Kidney (tissue), 14 donors: Measurements from ENCODE around the gene NPW. TPM values are rescaled to one million over a fixed set of nuclear protein-coding genes. Genes with fewer than 3 reads are reported as not detected.
A peak's percentile ranks its signal among the peaks of the same experiment; 100 is the strongest.

ENCODE experiments used
- DNase-seq, 5 donors: peaks; one replicate each; pipeline ENCODE4 v3.0.0-alpha.2; 2013 to 2020
- FAIRE-seq: peaks from 2 replicates; lab custom pipeline; 2012; peaks lifted over from hg19 to GRCh38; lab: Jason Lieb, UNC
- H3K27ac ChIP-seq, 2 donors: one replicate each; pipeline ENCODE4 v1.7.0; 2013; ENCODE audit warnings: low read depth in 2 of 2, low read length in 2 of 2, inconsistent platforms in 1 of 2
- H3K27me3 ChIP-seq: one replicate; pipeline ENCODE4 v1.7.1; 2013; ENCODE audit warnings: low read length, inconsistent platforms; ENCODE audit not compliant: control insufficient read depth, insufficient read depth
- H3K36me3 ChIP-seq, 3 donors: one replicate each; pipeline versions ENCODE4 v1.7.0 to v1.7.1; 2013; ENCODE audit warnings: low read length in 3 of 3, control low read depth in 1 of 3, inconsistent platforms in 1 of 3; ENCODE audit not compliant: insufficient read depth in 3 of 3, control insufficient read depth in 2 of 3
- H3K4me1 ChIP-seq, 3 donors: one replicate each; pipeline versions ENCODE4 v1.7.0 to v1.7.1; 2013; ENCODE audit warnings: low read length in 3 of 3, inconsistent platforms in 1 of 3, low read depth in 1 of 3; ENCODE audit not compliant: control insufficient read depth in 2 of 3, insufficient read depth in 2 of 3
- H3K4me3 ChIP-seq, 3 donors: one replicate each; pipeline versions ENCODE4 v1.7.0 to v1.8.1; 2013; ENCODE audit warnings: low read length in 3 of 3, control low read depth in 1 of 3, inconsistent platforms in 1 of 3
- H3K9ac ChIP-seq, 3 donors: one replicate each; pipeline versions ENCODE4 v1.7.0 to v1.7.1; 2013; ENCODE audit warnings: low read length in 3 of 3, control low read depth in 1 of 3, inconsistent platforms in 1 of 3
- H3K9me3 ChIP-seq, 3 donors: one replicate each; pipeline versions ENCODE4 v1.7.0 to v1.7.1; 2013; ENCODE audit warnings: low read length in 3 of 3, control low read depth in 1 of 3, inconsistent platforms in 1 of 3; ENCODE audit not compliant: control insufficient read depth in 2 of 3, insufficient read depth in 1 of 3
- intact Hi-C: fragments of 100-400 bp; cut with DNase I; formaldehyde crosslinking; loops from one replicate; pipeline ENCODE4 v1.11.1; 2022
- polyA plus RNA-seq: library from polyadenylated mRNA; stranded (reverse); fragments of 350-450 nt; fragmentation: Illumina TruSeq; extraction: RNeasy Lipid Tissue Mini Kit (QIAGEN cat#74804); gene quantifications from one replicate; pipeline ENCODE4 v1.2.3, GENCODE V29; 2014; ENCODE audit warnings: low read depth, low replicate concordance; ENCODE audit not compliant: insufficient read depth
- total RNA-seq: library from RNA; stranded (reverse); fragmentation: NEBNext Ultra II Directional; extraction: Animal tissue kit (Norgen Biotek cat#: 25700); gene quantifications from one replicate; pipeline ENCODE4 v1.2.1, GENCODE V29; 2021
- TF ChIP-seq, protein P1 (sequence below): IDR thresholded peaks from 3 replicates; pipeline ENCODE4 v1.5.1; 2012; ENCODE audit warnings: mild to moderate bottlenecking, moderate library complexity, borderline replicate concordance; ENCODE audit not compliant: insufficient read depth; ENCODE audit errors: extremely low read depth
- donor health status: control.
- donor health status: control.
- donor health status: control.
- donor health status: control.
- donor health status: control.
- donor health status: DM: yes; HTN: yes; CAD: no.
- donor health status: Normal renal cell carcinoma (clear cell type).

NPW gene
- total and polyA plus RNA-seq, 2 donors from 2014 or later: not detected

GRCh38 chr16:2037647-2038381, 18.2 kb downstream of the NPW start:
- intact Hi-C loops: no loop called here
- Histone ChIP-seq H3K27ac (peak overlapping the region; percentile 43 to 63), H3K27me3 (no peaks in the 10 kb centered on the region), H3K4me1 (peaks cover 0 to 48% (median 0%) of the 10 kb centered on the region in 3 donors), H3K9me3 (no peaks in the 10 kb centered on the region), H3K36me3 (peaks cover 0 to 4% (median 0%) of the 10 kb centered on the region in 3 donors), H3K9ac (no peak overlapping the region), H3K4me3 (no peak overlapping the region)
- TF ChIP-seq, protein P1, sequence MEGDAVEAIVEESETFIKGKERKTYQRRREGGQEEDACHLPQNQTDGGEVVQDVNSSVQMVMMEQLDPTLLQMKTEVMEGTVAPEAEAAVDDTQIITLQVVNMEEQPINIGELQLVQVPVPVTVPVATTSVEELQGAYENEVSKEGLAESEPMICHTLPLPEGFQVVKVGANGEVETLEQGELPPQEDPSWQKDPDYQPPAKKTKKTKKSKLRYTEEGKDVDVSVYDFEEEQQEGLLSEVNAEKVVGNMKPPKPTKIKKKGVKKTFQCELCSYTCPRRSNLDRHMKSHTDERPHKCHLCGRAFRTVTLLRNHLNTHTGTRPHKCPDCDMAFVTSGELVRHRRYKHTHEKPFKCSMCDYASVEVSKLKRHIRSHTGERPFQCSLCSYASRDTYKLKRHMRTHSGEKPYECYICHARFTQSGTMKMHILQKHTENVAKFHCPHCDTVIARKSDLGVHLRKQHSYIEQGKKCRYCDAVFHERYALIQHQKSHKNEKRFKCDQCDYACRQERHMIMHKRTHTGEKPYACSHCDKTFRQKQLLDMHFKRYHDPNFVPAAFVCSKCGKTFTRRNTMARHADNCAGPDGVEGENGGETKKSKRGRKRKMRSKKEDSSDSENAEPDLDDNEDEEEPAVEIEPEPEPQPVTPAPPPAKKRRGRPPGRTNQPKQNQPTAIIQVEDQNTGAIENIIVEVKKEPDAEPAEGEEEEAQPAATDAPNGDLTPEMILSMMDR: no peak
- no peak for FAIRE-seq
- DNase-seq: peak in 2 of 5 donors; percentile 54 to 77

- H3K36me3 ChIP-seq: peaks cover 0 to 4% (median 0%) of the 10 kb centered on the region in 3 donors
- no peak overlapping the region for H3K9ac ChIP-seq
- TF ChIP-seq, protein P1: no peak
- intact Hi-C loops: no loop called here
- peak overlapping the region; percentile 43 to 53 for H3K27ac ChIP-seq
- peak in 4 of 5 donors; percentile 65 to 93 (median 80) for DNase-seq
- no peak overlapping the region for H3K4me3 ChIP-seq
- no peaks in the 10 kb centered on the region for H3K27me3 ChIP-seq
- peaks cover 0 to 54% (median 0%) of the 10 kb centered on the region in 3 donors for H3K4me1 ChIP-seq
- FAIRE-seq: no peak
- no peaks in the 10 kb centered on the region for H3K9me3 ChIP-seq
Observed at GRCh38 chr16:2038382-2039231, 19.0 kb downstream of the NPW start.

GRCh38 chr16:2039274-2040031, 19.9 kb downstream of the NPW start:
- Histone ChIP-seq H3K4me1 (peaks cover 0 to 57% (median 0%) of the 10 kb centered on the region in 3 donors), H3K27ac (peak overlapping the region; percentile 43 to 60), H3K9ac (no peak overlapping the region), H3K36me3 (peaks cover 0 to 4% (median 0%) of the 10 kb centered on the region in 3 donors), H3K27me3 (no peaks in the 10 kb centered on the region), H3K9me3 (no peaks in the 10 kb centered on the region), H3K4me3 (no peak overlapping the region)
- intact Hi-C loops: no loop called here
- DNase-seq: peak; percentile 88 to 97 (median 93)
- TF ChIP-seq, protein P1: no peak
- FAIRE-seq: no peak
